ENCODE measurements around the gene OCA2. TPM values are rescaled to one million over a fixed set of nuclear protein-coding genes. Genes with fewer than 3 reads are reported as not detected.

Gene OCA2
- total and polyA plus RNA-seq, 2 of the 13 experiments (the other 11 are each of a cell fraction or from before 2014, with no cell fraction given) = 0.02 to 0.05 TPM

DNA sequence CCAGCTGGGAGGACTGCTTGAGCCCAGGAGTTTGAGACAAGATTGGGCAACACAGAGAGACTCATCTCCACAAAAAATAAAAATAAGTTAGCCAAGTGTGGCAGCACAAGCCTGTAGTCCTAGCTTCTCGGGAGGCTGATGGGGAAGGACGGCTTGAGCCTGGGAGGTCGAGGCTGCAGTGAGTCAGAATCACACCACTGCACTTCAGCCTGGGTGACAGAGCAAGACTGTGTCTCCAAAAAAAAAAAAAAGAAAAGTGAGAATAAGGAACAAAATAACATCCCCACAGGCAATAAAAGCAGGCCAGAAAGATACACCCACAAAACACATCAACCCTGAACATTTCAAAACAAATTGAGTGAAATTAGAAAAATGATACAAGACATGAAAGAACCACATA, 48.7 kb upstream of the OCA2 start (continued):
- TF ChIP-seq, protein P1, sequence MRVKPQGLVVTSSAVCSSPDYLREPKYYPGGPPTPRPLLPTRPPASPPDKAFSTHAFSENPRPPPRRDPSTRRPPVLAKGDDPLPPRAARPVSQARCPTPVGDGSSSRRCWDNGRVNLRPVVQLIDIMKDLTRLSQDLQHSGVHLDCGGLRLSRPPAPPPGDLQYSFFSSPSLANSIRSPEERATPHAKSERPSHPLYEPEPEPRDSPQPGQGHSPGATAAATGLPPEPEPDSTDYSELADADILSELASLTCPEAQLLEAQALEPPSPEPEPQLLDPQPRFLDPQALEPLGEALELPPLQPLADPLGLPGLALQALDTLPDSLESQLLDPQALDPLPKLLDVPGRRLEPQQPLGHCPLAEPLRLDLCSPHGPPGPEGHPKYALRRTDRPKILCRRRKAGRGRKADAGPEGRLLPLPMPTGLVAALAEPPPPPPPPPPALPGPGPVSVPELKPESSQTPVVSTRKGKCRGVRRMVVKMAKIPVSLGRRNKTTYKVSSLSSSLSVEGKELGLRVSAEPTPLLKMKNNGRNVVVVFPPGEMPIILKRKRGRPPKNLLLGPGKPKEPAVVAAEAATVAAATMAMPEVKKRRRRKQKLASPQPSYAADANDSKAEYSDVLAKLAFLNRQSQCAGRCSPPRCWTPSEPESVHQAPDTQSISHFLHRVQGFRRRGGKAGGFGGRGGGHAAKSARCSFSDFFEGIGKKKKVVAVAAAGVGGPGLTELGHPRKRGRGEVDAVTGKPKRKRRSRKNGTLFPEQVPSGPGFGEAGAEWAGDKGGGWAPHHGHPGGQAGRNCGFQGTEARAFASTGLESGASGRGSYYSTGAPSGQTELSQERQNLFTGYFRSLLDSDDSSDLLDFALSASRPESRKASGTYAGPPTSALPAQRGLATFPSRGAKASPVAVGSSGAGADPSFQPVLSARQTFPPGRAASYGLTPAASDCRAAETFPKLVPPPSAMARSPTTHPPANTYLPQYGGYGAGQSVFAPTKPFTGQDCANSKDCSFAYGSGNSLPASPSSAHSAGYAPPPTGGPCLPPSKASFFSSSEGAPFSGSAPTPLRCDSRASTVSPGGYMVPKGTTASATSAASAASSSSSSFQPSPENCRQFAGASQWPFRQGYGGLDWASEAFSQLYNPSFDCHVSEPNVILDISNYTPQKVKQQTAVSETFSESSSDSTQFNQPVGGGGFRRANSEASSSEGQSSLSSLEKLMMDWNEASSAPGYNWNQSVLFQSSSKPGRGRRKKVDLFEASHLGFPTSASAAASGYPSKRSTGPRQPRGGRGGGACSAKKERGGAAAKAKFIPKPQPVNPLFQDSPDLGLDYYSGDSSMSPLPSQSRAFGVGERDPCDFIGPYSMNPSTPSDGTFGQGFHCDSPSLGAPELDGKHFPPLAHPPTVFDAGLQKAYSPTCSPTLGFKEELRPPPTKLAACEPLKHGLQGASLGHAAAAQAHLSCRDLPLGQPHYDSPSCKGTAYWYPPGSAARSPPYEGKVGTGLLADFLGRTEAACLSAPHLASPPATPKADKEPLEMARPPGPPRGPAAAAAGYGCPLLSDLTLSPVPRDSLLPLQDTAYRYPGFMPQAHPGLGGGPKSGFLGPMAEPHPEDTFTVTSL (CRISPR knock-in tag; IDR thresholded peaks at IDR 0.05; ENCODE audit: borderline replicate concordance) = no peak
- no peak for TF ChIP-seq HNF4A (CRISPR knock-in tag; IDR thresholded peaks at IDR 0.05)
- TF ChIP-seq, protein P2, sequence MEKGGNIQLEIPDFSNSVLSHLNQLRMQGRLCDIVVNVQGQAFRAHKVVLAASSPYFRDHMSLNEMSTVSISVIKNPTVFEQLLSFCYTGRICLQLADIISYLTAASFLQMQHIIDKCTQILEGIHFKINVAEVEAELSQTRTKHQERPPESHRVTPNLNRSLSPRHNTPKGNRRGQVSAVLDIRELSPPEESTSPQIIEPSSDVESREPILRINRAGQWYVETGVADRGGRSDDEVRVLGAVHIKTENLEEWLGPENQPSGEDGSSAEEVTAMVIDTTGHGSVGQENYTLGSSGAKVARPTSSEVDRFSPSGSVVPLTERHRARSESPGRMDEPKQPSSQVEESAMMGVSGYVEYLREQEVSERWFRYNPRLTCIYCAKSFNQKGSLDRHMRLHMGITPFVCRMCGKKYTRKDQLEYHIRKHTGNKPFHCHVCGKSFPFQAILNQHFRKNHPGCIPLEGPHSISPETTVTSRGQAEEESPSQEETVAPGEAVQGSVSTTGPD (CRISPR knock-in tag; IDR thresholded peaks at IDR 0.05) = no peak
- TF ChIP-seq, protein P3, sequence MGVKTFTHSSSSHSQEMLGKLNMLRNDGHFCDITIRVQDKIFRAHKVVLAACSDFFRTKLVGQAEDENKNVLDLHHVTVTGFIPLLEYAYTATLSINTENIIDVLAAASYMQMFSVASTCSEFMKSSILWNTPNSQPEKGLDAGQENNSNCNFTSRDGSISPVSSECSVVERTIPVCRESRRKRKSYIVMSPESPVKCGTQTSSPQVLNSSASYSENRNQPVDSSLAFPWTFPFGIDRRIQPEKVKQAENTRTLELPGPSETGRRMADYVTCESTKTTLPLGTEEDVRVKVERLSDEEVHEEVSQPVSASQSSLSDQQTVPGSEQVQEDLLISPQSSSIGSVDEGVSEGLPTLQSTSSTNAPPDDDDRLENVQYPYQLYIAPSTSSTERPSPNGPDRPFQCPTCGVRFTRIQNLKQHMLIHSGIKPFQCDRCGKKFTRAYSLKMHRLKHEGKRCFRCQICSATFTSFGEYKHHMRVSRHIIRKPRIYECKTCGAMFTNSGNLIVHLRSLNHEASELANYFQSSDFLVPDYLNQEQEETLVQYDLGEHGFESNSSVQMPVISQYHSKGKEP (CRISPR knock-in tag; IDR thresholded peaks at IDR 0.05) = no peak
- TF ChIP-seq, protein P4, sequence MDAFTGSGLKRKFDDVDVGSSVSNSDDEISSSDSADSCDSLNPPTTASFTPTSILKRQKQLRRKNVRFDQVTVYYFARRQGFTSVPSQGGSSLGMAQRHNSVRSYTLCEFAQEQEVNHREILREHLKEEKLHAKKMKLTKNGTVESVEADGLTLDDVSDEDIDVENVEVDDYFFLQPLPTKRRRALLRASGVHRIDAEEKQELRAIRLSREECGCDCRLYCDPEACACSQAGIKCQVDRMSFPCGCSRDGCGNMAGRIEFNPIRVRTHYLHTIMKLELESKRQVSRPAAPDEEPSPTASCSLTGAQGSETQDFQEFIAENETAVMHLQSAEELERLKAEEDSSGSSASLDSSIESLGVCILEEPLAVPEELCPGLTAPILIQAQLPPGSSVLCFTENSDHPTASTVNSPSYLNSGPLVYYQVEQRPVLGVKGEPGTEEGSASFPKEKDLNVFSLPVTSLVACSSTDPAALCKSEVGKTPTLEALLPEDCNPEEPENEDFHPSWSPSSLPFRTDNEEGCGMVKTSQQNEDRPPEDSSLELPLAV (CRISPR knock-in tag; conservative IDR thresholded peaks at IDR 0.05; ENCODE audit: low read depth) = no peak
- no peak for TF ChIP-seq KLF12 (CRISPR knock-in tag; IDR thresholded peaks at IDR 0.05; ENCODE audit: borderline replicate concordance)
- TF ChIP-seq, protein P5, sequence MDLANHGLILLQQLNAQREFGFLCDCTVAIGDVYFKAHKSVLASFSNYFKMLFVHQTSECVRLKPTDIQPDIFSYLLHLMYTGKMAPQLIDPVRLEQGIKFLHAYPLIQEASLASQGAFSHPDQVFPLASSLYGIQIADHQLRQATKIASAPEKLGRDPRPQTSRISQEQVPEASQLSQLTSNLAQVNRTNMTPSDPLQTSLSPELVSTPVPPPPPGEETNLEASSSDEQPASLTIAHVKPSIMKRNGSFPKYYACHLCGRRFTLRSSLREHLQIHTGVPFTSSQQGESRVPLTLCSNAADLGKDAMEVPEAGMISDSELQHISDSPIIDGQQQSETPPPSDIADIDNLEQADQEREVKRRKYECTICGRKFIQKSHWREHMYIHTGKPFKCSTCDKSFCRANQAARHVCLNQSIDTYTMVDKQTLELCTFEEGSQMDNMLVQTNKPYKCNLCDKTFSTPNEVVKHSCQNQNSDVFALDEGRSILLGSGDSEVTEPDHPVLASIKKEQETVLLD (CRISPR knock-in tag; IDR thresholded peaks at IDR 0.05; ENCODE audit: low read depth) = no peak
- no peak for TF ChIP-seq THAP11 (CRISPR knock-in tag; IDR thresholded peaks at IDR 0.05)
- TF ChIP-seq HOXA9 (CRISPR knock-in tag; IDR thresholded peaks at IDR 0.05; ENCODE audit: borderline replicate concordance) = no peak
- no peak for TF ChIP-seq ZNF616 (CRISPR knock-in tag; IDR thresholded peaks at IDR 0.05; ENCODE audit: low read depth)
- no peak for TF ChIP-seq SRSF4 (IDR thresholded peaks at IDR 0.05; ENCODE audit: low read depth, low read length, poor library complexity, severe bottlenecking)
- TF ChIP-seq SNAI1 (CRISPR knock-in tag; IDR thresholded peaks at IDR 0.05; ENCODE audit: borderline replicate concordance) = no peak
- no peak for TF ChIP-seq RBM22 (optimal IDR thresholded peaks at IDR 0.05; ENCODE audit: low read length)

Data from HepG2 (cell line).